Mesenchymal stem cell (in vitro differentiated cells and primary cell): ENCODE measurements around the gene UBE2D2.

Source experiments
- DNase-seq: peaks from one replicate; pipeline ENCODE4 v3.0.0-alpha.2; 2013
- H2AFZ ChIP-seq: one replicate; pipeline ENCODE4 v1.6.1; 2013; ENCODE audit warnings: low read depth, mild to moderate bottlenecking, control low read depth, inconsistent platforms, low read length, moderate library complexity
- H2AK5ac ChIP-seq: 2 replicates; pipeline ENCODE4 v1.6.1; 2013; ENCODE audit warnings: low read length, moderate library complexity, mild to moderate bottlenecking, inconsistent platforms; ENCODE audit not compliant: severe bottlenecking
- H2BK120ac ChIP-seq: one replicate; pipeline ENCODE4 v1.6.1; 2013; ENCODE audit warnings: low read depth, mild to moderate bottlenecking, inconsistent platforms, low read length, moderate library complexity
- H2BK12ac ChIP-seq, 2 experiments: one replicate each; pipeline ENCODE4 v1.6.1; 2013; ENCODE audit warnings: inconsistent platforms in 2 of 2, low read length in 2 of 2, mild to moderate bottlenecking in 2 of 2, moderate library complexity in 2 of 2, control low read depth in 1 of 2
- H2BK15ac ChIP-seq: one replicate; pipeline ENCODE4 v1.6.1; 2013; ENCODE audit warnings: mild to moderate bottlenecking, low read depth, inconsistent platforms; ENCODE audit not compliant: poor library complexity, severe bottlenecking
- H2BK5ac ChIP-seq: 2 replicates; pipeline ENCODE4 v1.6.1; 2013; ENCODE audit warnings: low read depth, mild to moderate bottlenecking, low read length, control low read depth, inconsistent platforms; ENCODE audit not compliant: poor library complexity, severe bottlenecking
- H3K14ac ChIP-seq, 2 experiments: one replicate each; pipeline ENCODE4 v1.6.1; 2013; ENCODE audit warnings: inconsistent platforms in 2 of 2, low read length in 2 of 2, control low read depth in 1 of 2, mild to moderate bottlenecking in 1 of 2, moderate library complexity in 1 of 2
- H3K18ac ChIP-seq, 2 experiments: one replicate each; pipeline ENCODE4 v1.6.1; 2013; ENCODE audit warnings: inconsistent platforms in 2 of 2, low read length in 2 of 2, control low read depth in 1 of 2, low read depth in 1 of 2, mild to moderate bottlenecking in 1 of 2
- H3K23ac ChIP-seq, 2 experiments: one replicate each; pipeline ENCODE4 v1.6.1; 2013; ENCODE audit warnings: inconsistent platforms in 2 of 2, low read length in 2 of 2, mild to moderate bottlenecking in 2 of 2, moderate library complexity in 2 of 2, control low read depth in 1 of 2
- H3K27ac ChIP-seq: 2 replicates; pipeline ENCODE4 v1.5.1; 2013; ENCODE audit warnings: mild to moderate bottlenecking, moderate library complexity, low read length, control low read depth, inconsistent platforms; ENCODE audit not compliant: poor library complexity, severe bottlenecking
- H3K27me3 ChIP-seq, 2 experiments: 2 replicates each; pipeline versions ENCODE4 v1.6.1 to v1.7.0; 2013; ENCODE audit warnings: low read length in 2 of 2, mild to moderate bottlenecking in 2 of 2, moderate library complexity in 2 of 2, control low read depth in 1 of 2, inconsistent platforms in 1 of 2; ENCODE audit not compliant: control insufficient read depth in 1 of 2, insufficient read depth in 1 of 2
- H3K36me3 ChIP-seq, 2 experiments: 2 replicates each; pipeline versions ENCODE4 v1.6.1 to v1.7.0; 2013; ENCODE audit warnings: low read length in 2 of 2, control low read depth in 1 of 2, inconsistent platforms in 1 of 2, low read depth in 1 of 2, mild to moderate bottlenecking in 1 of 2; ENCODE audit not compliant: insufficient read depth in 2 of 2, control insufficient read depth in 1 of 2
- H3K4ac ChIP-seq, 2 experiments: one replicate each; pipeline ENCODE4 v1.6.1; 2013; ENCODE audit warnings: inconsistent platforms in 2 of 2, low read length in 2 of 2, mild to moderate bottlenecking in 2 of 2, moderate library complexity in 2 of 2, control low read depth in 1 of 2, low read depth in 1 of 2
- H3K4me1 ChIP-seq: 2 replicates; pipeline ENCODE4 v1.6.1; 2013; ENCODE audit warnings: low read depth, low read length, control low read depth; ENCODE audit not compliant: control insufficient read depth, insufficient read depth
- H3K4me2 ChIP-seq: 2 replicates; pipeline ENCODE4 v1.6.1; 2013; ENCODE audit warnings: low read length, mild to moderate bottlenecking, inconsistent platforms; ENCODE audit not compliant: poor library complexity, severe bottlenecking
- H3K4me3 ChIP-seq, 2 experiments: 2 replicates each; pipeline versions ENCODE4 v1.5.1 to v1.7.0; 2013; ENCODE audit warnings: low read length in 2 of 2, mild to moderate bottlenecking in 2 of 2, control low read depth in 1 of 2, low read depth in 1 of 2; ENCODE audit not compliant: insufficient read depth in 1 of 2
- H3K79me1 ChIP-seq: replicated peaks from 2 replicates; pipeline ENCODE4 v1.6.1; 2013; ENCODE audit warnings: mild to moderate bottlenecking, control low read depth, low read length, inconsistent platforms; ENCODE audit not compliant: poor library complexity, severe bottlenecking
- H3K9ac ChIP-seq: 2 replicates; pipeline ENCODE4 v1.7.0; 2013; ENCODE audit warnings: mild to moderate bottlenecking, low read length, moderate library complexity
- H3K9me3 ChIP-seq: 2 replicates; pipeline ENCODE4 v1.7.0; 2013; ENCODE audit warnings: mild to moderate bottlenecking, low read length; ENCODE audit not compliant: control insufficient read depth
- H4K8ac ChIP-seq: one replicate; pipeline ENCODE4 v1.6.1; 2013; ENCODE audit warnings: inconsistent platforms, mild to moderate bottlenecking, low read length, moderate library complexity
- H4K91ac ChIP-seq: one replicate; pipeline ENCODE4 v1.6.1; 2013; ENCODE audit warnings: mild to moderate bottlenecking, low read length, inconsistent platforms
- WGBS: methylation state at CpG from one replicate; pipeline ENCODE4 v1.1.7; 2013; ENCODE audit warnings: mixed read lengths; 5-methylcytosine and 5-hydroxymethylcytosine counted together

Gene UBE2D2

DNA sequence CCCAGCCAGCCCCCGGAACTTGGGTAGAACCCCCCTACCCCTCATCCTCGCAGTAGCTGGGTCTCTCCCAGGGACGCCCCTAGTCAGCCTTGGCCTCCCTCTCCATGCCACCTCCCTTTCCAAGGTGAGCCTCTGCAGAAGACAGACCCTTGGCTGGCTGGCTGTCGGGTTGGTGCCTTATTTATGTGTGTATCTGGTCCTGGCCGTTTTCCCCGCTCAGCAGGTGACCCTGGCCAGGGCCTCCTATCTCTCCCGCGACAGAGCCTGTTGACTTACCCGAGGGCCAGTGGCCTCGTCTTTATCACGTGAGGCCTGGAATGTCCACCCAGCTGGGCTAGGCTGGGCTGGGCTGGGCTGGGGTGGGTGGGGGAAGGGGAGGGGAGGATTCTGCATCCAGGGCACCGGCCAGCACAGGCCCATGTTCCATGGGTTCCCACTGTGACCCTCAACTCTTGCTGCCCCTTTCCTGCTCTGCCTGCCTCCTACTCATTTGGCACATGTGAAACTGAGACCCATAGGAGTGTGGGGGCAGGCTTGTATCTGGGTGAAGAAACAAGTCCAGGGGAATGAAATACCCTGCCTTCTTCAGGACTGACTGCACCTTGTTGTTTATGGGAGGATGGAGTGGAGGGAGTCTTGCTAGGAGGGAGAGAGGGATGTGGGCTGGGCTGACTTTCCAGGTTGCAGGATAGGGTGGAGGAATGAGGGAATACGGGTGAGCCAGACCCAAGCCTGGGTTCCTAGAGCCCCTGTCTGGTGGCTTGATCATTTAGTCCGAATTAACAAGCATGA, 90.1 kb downstream of the UBE2D2 start:
- H3K36me3 ChIP-seq = peaks cover 0 to 25% of the 10 kb centered on the region in 2 experiments
- H3K18ac ChIP-seq = peak overlapping the region; percentile 83 to 95
- peak overlapping the region; percentile 59 to 94 for H2BK12ac ChIP-seq
- WGBS = 13% methylated on average over 12 of the region's 14 CpGs
- no peak overlapping the region for H3K23ac ChIP-seq
- H3K4me2 ChIP-seq = peak overlapping the region; percentile 52
- H4K91ac ChIP-seq = peak overlapping the region; percentile 94
- H3K27me3 ChIP-seq = peaks cover 0 to 7% of the 10 kb centered on the region in 2 experiments
- peak overlapping the region; percentile 67 for H2BK5ac ChIP-seq
- H4K8ac ChIP-seq = peak overlapping the region; percentile 82
- peak overlapping the region; percentile 62 to 73 for H3K14ac ChIP-seq
- H2AK5ac ChIP-seq = peak overlapping the region; percentile 67
- H2BK15ac ChIP-seq = peak overlapping the region; percentile 44
- peak overlapping the region; percentile 92 for H3K27ac ChIP-seq
- DNase-seq = peak; percentile 74
- peak overlapping the region; percentile 85 to 88 for H3K4ac ChIP-seq
- H3K4me1 ChIP-seq = peaks cover 41% of the 10 kb centered on the region
- H3K9ac ChIP-seq = peak overlapping the region; percentile 92
- H2AFZ ChIP-seq = no peak overlapping the region
- peaks cover 3% of the 10 kb centered on the region for H3K79me1 ChIP-seq
- peak overlapping the region; percentile 84 to 87 for H3K4me3 ChIP-seq
- H2BK120ac ChIP-seq = peak overlapping the region; percentile 87
- no peaks in the 10 kb centered on the region for H3K9me3 ChIP-seq

DNA sequence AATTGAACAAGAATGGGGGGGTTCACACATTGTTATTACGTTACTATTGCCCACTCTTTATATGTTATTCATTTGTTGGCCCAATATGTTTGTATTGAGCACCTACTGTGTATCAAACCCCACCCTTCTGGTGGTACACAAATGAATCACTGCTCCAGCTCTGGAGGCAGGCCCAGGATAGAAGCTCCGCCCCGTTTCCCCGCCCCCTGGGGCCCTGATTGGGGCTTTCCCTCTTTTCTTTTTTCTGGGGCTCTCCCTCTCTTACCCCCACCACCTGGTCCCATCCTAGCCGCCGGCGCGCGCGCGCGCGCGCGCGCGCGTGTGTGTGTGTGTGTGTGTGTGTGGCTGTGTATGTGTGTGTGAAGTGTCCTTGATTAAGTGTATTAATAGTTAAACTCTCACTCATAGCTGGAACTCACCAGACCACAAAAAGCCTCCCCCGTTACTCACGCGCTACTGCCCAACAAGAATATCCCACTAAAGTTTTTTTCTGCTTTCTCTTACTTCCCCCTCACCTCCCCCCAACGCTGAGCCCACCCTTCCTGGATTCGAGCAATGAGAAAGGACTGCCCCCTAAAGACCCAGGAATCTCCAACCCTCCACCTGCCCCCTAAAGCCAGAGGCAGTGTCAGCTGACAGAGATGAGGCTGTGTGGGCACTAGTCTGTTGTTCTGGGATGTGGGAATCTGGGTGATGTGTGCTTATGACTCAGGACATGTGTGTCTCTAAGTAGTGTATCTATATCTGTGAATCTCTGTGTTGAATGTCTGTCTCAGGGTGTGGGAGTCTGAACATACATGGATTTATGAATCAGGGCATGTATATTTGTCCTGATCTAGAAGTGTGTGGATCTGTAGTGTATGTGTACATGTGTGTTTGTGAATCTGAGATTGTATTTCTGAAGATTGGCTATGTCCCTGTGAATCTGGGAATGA, 91.0 kb downstream of the UBE2D2 start:
- Histone ChIP-seq H3K4me3 (peak overlapping the region; percentile 46 to 87), H4K91ac (peak overlapping the region; percentile 70), H2BK15ac (peak overlapping the region; percentile 18), H2AK5ac (peak overlapping the region; percentile 67), H3K36me3 (peaks cover 0 to 30% of the 10 kb centered on the region in 2 experiments), H3K14ac (no peak overlapping the region), H2AFZ (no peak overlapping the region), H3K27ac (peak overlapping the region; percentile 92), H3K18ac (peak overlapping the region; percentile 91 to 95), H2BK12ac (peak overlapping the region; percentile 59 to 80), H3K23ac (no peak overlapping the region), H3K9ac (peak overlapping the region; percentile 85), H2BK5ac (peak overlapping the region; percentile 36), H3K79me1 (no peaks in the 10 kb centered on the region), H4K8ac (peak overlapping the region; percentile 79), H3K4ac (peak overlapping the region; percentile 85 to 88), H3K27me3 (no peaks in the 10 kb centered on the region), H3K4me2 (peak overlapping the region; percentile 52), H2BK120ac (peak overlapping the region; percentile 87), H3K4me1 (peaks cover 37% of the 10 kb centered on the region), H3K9me3 (no peaks in the 10 kb centered on the region)
- 4% methylated on average over 3 of the region's 23 CpGs for WGBS
- peak; percentile 96 for DNase-seq

DNA sequence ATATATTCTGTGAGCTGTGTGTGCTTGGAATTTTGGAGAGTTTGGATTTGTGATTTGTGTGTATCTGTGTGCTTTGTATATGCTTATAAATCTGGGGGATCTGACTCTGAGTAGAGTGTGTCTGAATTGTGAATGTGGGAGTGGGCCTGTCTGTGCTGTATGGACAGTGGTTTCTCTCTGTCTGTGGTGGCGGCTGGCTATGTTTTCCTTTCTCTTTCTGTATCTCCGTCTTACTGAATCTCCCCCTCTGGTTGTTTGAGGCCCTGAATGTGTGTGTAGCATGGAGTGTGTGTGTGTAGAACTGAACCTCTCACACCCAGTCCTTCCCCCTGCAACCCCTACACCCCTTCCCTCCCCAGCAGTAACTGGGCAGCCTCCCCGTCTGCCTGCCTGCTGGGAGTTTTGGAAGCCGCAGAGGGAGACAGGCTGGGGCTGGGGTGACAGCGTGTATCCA, 91.7 kb downstream of the UBE2D2 start:
- Histone ChIP-seq H2AK5ac (peak overlapping the region; percentile 76), H3K4me1 (peaks cover 43% of the 10 kb centered on the region), H2BK15ac (no peak overlapping the region), H4K8ac (no peak overlapping the region), H2BK12ac (peak overlapping the region; percentile 4 to 49), H3K18ac (peak overlapping the region; percentile 6 to 93), H2BK5ac (peak overlapping the region; percentile 36), H3K9ac (peak overlapping the region; percentile 85), H4K91ac (peak overlapping the region; percentile 28), H2AFZ (no peak overlapping the region), H3K4me3 (peak overlapping the region in 1 of 2 experiments; percentile 87), H3K27ac (peak overlapping the region; percentile 92), H3K14ac (no peak overlapping the region), H3K27me3 (no peaks in the 10 kb centered on the region), H3K4me2 (peak overlapping the region; percentile 46), H3K23ac (no peak overlapping the region), H3K36me3 (peaks cover 0 to 35% of the 10 kb centered on the region in 2 experiments), H2BK120ac (peak overlapping the region; percentile 19), H3K4ac (peak overlapping the region; percentile 8 to 49), H3K79me1 (no peaks in the 10 kb centered on the region), H3K9me3 (no peaks in the 10 kb centered on the region)
- peak; percentile 88 for DNase-seq
- 47% methylated on average over 3 of the region's 5 CpGs for WGBS
